CD4-positive, alpha-beta memory T cell (primary cell): ENCODE results near the gene GJB1. TPM values are rescaled to one million over a fixed set of nuclear protein-coding genes. Genes with fewer than 3 reads are reported as not detected.
"Not testable (repeated sequence)": the region's sequence is repeated elsewhere in the genome, so short reads cannot be mapped to it uniquely, and the experiment has no call there.

Experiments used
- CTCF ChIA-PET: fragments of 350-600 bp; sonication (Branson Sonifier 250); formaldehyde crosslinking; loops from one replicate; lab custom pipeline; 2021; ENCODE audit warnings: inconsistent platforms; ENCODE audit not compliant: partially characterized antibody; lab: Charles Lee
- POLR2A ChIA-PET: fragments of 350-600 bp; sonication (Branson Sonifier 250); formaldehyde crosslinking; loops from one replicate; lab custom pipeline; 2021; ENCODE audit not compliant: partially characterized antibody; lab: Charles Lee
- DNase-seq, 5 donors: peaks; one replicate each; pipeline versions ENCODE4 v3.0.0 to v3.0.0-alpha.2; 2020 to 2022; ENCODE audit warnings: mixed read lengths in 1 of 5
- H3K27ac ChIP-seq: one replicate; pipeline ENCODE4 v1.7.0; 2013; ENCODE audit warnings: low read depth, low read length
- H3K27me3 ChIP-seq: 2 replicates; pipeline ENCODE4 v1.7.0; 2013; ENCODE audit warnings: mild to moderate bottlenecking, low read length, moderate library complexity; ENCODE audit not compliant: insufficient read depth
- H3K36me3 ChIP-seq: 2 replicates; pipeline ENCODE4 v1.7.0; 2013; ENCODE audit warnings: mild to moderate bottlenecking, low read length, moderate library complexity; ENCODE audit not compliant: insufficient read depth
- H3K4me1 ChIP-seq: 2 replicates; pipeline ENCODE4 v1.7.0; 2013; ENCODE audit warnings: mild to moderate bottlenecking, low read length, moderate library complexity; ENCODE audit not compliant: insufficient read depth
- H3K4me3 ChIP-seq, 2 donors: one replicate each; pipeline ENCODE4 v1.7.0; 2013; ENCODE audit warnings: low read length in 2 of 2, mild to moderate bottlenecking in 1 of 2
- H3K9me3 ChIP-seq, 2 donors: one replicate each; pipeline ENCODE4 v1.7.0; 2013; ENCODE audit warnings: low read length in 2 of 2, control low read depth in 1 of 2; ENCODE audit not compliant: control insufficient read depth in 1 of 2
- H3K27ac Mint-ChIP-seq, 7 donors: one replicate each; pipeline ENCODE4 v1.8.0; 2020 to 2021; ENCODE audit warnings: mixed read lengths in 7 of 7, mild to moderate bottlenecking in 6 of 7, inconsistent platforms in 3 of 7, moderate library complexity in 3 of 7
- H3K27me3 Mint-ChIP-seq, 2 donors: one replicate each; pipeline ENCODE4 v1.8.0; 2020 to 2021; ENCODE audit warnings: mixed read lengths in 2 of 2
- H3K36me3 Mint-ChIP-seq, 2 donors: one replicate each; pipeline ENCODE4 v1.8.0; 2020 to 2021; ENCODE audit warnings: mixed read lengths in 2 of 2, inconsistent platforms in 1 of 2, mild to moderate bottlenecking in 1 of 2
- H3K4me1 Mint-ChIP-seq, 4 donors: one replicate each; pipeline ENCODE4 v1.8.0; 2020 to 2021; ENCODE audit warnings: mixed read lengths in 4 of 4, mild to moderate bottlenecking in 1 of 4
- H3K4me3 Mint-ChIP-seq, 8 donors: one replicate each; pipeline ENCODE4 v1.8.0; 2020 to 2021; ENCODE audit warnings: mixed read lengths in 8 of 8, mild to moderate bottlenecking in 7 of 8, moderate library complexity in 6 of 8, inconsistent platforms in 3 of 8
- H3K9me3 Mint-ChIP-seq, 8 donors: one replicate each; pipeline ENCODE4 v1.8.0; 2020 to 2021; ENCODE audit warnings: mixed read lengths in 8 of 8, mild to moderate bottlenecking in 5 of 8, inconsistent platforms in 3 of 8, moderate library complexity in 1 of 8
- intact Hi-C: fragments of 100-400 bp; cut with micrococcal nuclease; formaldehyde crosslinking; loops from one replicate; pipeline ENCODE4 v1.15.1; 2023
- polyA plus RNA-seq, 2 donors: library from polyadenylated mRNA; unstranded; fragments of 300-500 nt; fragmentation: Illumina TruSeq; gene quantifications; one replicate each; pipeline ENCODE4 v1.2.3, GENCODE V29; 2021
- total RNA-seq, 2 experiments: library from RNA; stranded (reverse); gene quantifications; one replicate each; pipeline ENCODE4 v1.2.3, GENCODE V29; 2021

GJB1 gene
- total RNA-seq (not detected), polyA plus RNA-seq (not detected)

- ChIA-PET CTCF (no interaction called here), POLR2A (no interaction called here)
- Histone ChIP-seq H3K27ac (no peak within 1 kb of the TSS), H3K9me3 (no peaks in the 10 kb centered on the region), H3K4me1 (no peaks in the 10 kb centered on the region), H3K27me3 (no peaks in the 10 kb centered on the region), H3K4me3 (no peak within 1 kb of the TSS), H3K36me3 (no peaks in the 10 kb centered on the region)
- Mint-ChIP-seq H3K4me1 (no peaks in the 10 kb centered on the region), H3K4me3 (no peak within 1 kb of the TSS), H3K27ac (no peak within 1 kb of the TSS), H3K27me3 (peaks cover 0 to 2% of the 10 kb centered on the region in 2 donors), H3K9me3 (no peaks in the 10 kb centered on the region), H3K36me3 (no peaks in the 10 kb centered on the region)
- DNase-seq = no peak
- intact Hi-C loops = no loop called here
Observed at GRCh38 chrX:71222929-71223328, at the start of gene GJB1. Gene GJB1 (plus strand): TSS chrX:71223224. CDS start chrX:71223708, 484 bp downstream.

GRCh38 chrX:71173440-71173839 is 49.6 kb upstream of the GJB1 start:
- ChIA-PET CTCF (interaction anchor here (1.0 kb wide), 1 partner anchor 15 kb away, joined by 4 read pairs; no protein-coding TSS in a partner anchor), POLR2A (interaction anchor here (1.1 kb wide), 1 partner anchor 73 kb away, joined by 3 read pairs; no protein-coding TSS in a partner anchor)
- peaks cover 0 to 23% (median 5%) of the 10 kb centered on the region in 4 donors for H3K4me1 Mint-ChIP-seq
- peaks cover 0 to 1% (median 0%) of the 10 kb centered on the region in 8 donors for H3K9me3 Mint-ChIP-seq
- H3K27ac ChIP-seq = no peak overlapping the region
- H3K27me3 ChIP-seq = no peaks in the 10 kb centered on the region
- H3K36me3 ChIP-seq = no peaks in the 10 kb centered on the region
- no peak for DNase-seq
- H3K4me1 ChIP-seq = no peaks in the 10 kb centered on the region
- peaks cover 0 to 22% of the 10 kb centered on the region in 2 donors for H3K36me3 Mint-ChIP-seq
- no peaks in the 10 kb centered on the region for H3K9me3 ChIP-seq
- H3K4me3 Mint-ChIP-seq = no peak overlapping the region
- no peak overlapping the region for H3K4me3 ChIP-seq
- no peaks in the 10 kb centered on the region for H3K27me3 Mint-ChIP-seq
- intact Hi-C loops = no loop called here
- no peak overlapping the region for H3K27ac Mint-ChIP-seq

- Histone ChIP-seq H3K4me1 (no peaks in the 10 kb centered on the region), H3K27me3 (no peaks in the 10 kb centered on the region), H3K9me3 (no peaks in the 10 kb centered on the region), H3K4me3 (no peak overlapping the region), H3K27ac (no peak overlapping the region), H3K36me3 (no peaks in the 10 kb centered on the region)
- Mint-ChIP-seq H3K9me3 (peaks cover 0 to 1% (median 0%) of the 10 kb centered on the region in 8 donors), H3K27me3 (no peaks in the 10 kb centered on the region), H3K36me3 (peaks cover 0 to 26% of the 10 kb centered on the region in 2 donors), H3K4me3 (no peak overlapping the region), H3K27ac (no peak overlapping the region), H3K4me1 (peaks cover 4 to 22% (median 8%) of the 10 kb centered on the region in 4 donors)
- intact Hi-C loops = no loop called here
- ChIA-PET POLR2A (no interaction called here), CTCF (no interaction called here)
- DNase-seq = no peak
Observed at GRCh38 chrX:71174795-71175194, 48.2 kb upstream of the GJB1 start.

- Mint-ChIP-seq H3K4me1 (peaks cover 5 to 15% (median 7%) of the 10 kb centered on the region in 4 donors), H3K27ac (no peak overlapping the region), H3K4me3 (no peak overlapping the region), H3K36me3 (peaks cover 0 to 26% of the 10 kb centered on the region in 2 donors), H3K9me3 (peaks cover 0 to 1% (median 0%) of the 10 kb centered on the region in 8 donors), H3K27me3 (no peaks in the 10 kb centered on the region)
- ChIA-PET CTCF (interaction anchor here (0.7 kb wide), 1 partner anchor 836 kb away, joined by 3 read pairs; no protein-coding TSS in a partner anchor), POLR2A (no interaction called here)
- Histone ChIP-seq H3K9me3 (no peaks in the 10 kb centered on the region), H3K4me3 (no peak overlapping the region), H3K27ac (no peak overlapping the region), H3K27me3 (no peaks in the 10 kb centered on the region), H3K4me1 (no peaks in the 10 kb centered on the region), H3K36me3 (no peaks in the 10 kb centered on the region)
- intact Hi-C loops = no loop called here
- DNase-seq = no peak
Observed at GRCh38 chrX:71175531-71175930, 47.5 kb upstream of the GJB1 start.

- no peaks in the 10 kb centered on the region for H3K4me1 ChIP-seq
- no peaks in the 10 kb centered on the region for H3K27me3 ChIP-seq
- Mint-ChIP-seq H3K36me3 (peaks cover 0 to 33% of the 10 kb centered on the region in 2 donors), H3K27me3 (no peaks in the 10 kb centered on the region), H3K4me3 (no peak overlapping the region), H3K9me3 (peaks cover 0 to 1% (median 0%) of the 10 kb centered on the region in 8 donors), H3K27ac (no peak overlapping the region), H3K4me1 (peaks cover 7 to 14% (median 12%) of the 10 kb centered on the region in 4 donors)
- H3K27ac ChIP-seq = no peak overlapping the region
- ChIA-PET POLR2A (interaction anchor here (1.4 kb wide), 1 partner anchor 76 kb away, joined by 3 read pairs; no protein-coding TSS in a partner anchor), CTCF (interaction anchor here (0.5 to 3.2 kb wide), 4 partner anchors 27 to 408 kb away, joined by 3 to 11 read pairs (median 4); no protein-coding TSS in a partner anchor)
- H3K36me3 ChIP-seq = no peaks in the 10 kb centered on the region
- H3K9me3 ChIP-seq = no peaks in the 10 kb centered on the region
- DNase-seq = no peak
- intact Hi-C loops = no loop called here
- no peak overlapping the region for H3K4me3 ChIP-seq
Observed at GRCh38 chrX:71177327-71177726, 45.7 kb upstream of the GJB1 start.

- no peak overlapping the region for H3K27ac ChIP-seq
- intact Hi-C loops = loop anchor here (1.0 to 2.0 kb wide), 4 partner anchors 50 to 410 kb away; no protein-coding TSS in a partner anchor
- H3K4me3 Mint-ChIP-seq = no peak overlapping the region
- peaks cover 0 to 29% of the 10 kb centered on the region in 2 donors for H3K36me3 Mint-ChIP-seq
- POLR2A ChIA-PET = interaction anchor here (1.4 kb wide), 2 partner anchors 17 to 78 kb away, joined by 3 read pairs; no protein-coding TSS in a partner anchor
- peak in 4 of 5 donors; percentile 39 to 54 (median 45) for DNase-seq
- CTCF ChIA-PET = interaction anchor here (1.3 to 4.9 kb wide), 10 partner anchors 12 to 728 kb away, joined by 3 to 31 read pairs (median 6); no protein-coding TSS in a partner anchor
- peak overlapping the region in 6 of 7 donors; percentile 14 to 86 (median 71) for H3K27ac Mint-ChIP-seq
- H3K9me3 ChIP-seq = no peaks in the 10 kb centered on the region
- H3K4me3 ChIP-seq = no peak overlapping the region
- no peaks in the 10 kb centered on the region for H3K27me3 Mint-ChIP-seq
- H3K4me1 Mint-ChIP-seq = peaks cover 5 to 23% (median 16%) of the 10 kb centered on the region in 4 donors
- H3K27me3 ChIP-seq = no peaks in the 10 kb centered on the region
- H3K4me1 ChIP-seq = peaks cover 8% of the 10 kb centered on the region
- peaks cover 0 to 1% (median 0%) of the 10 kb centered on the region in 8 donors for H3K9me3 Mint-ChIP-seq
- H3K36me3 ChIP-seq = no peaks in the 10 kb centered on the region
Observed at GRCh38 chrX:71178908-71179307, 44.1 kb upstream of the GJB1 start.

- intact Hi-C loops = loop anchor here (1.0 to 5.0 kb wide), 3 partner anchors 68 to 186 kb away; partner anchors contain the start of genes IL2RG, SNX12 and TAF1
- H3K27ac ChIP-seq = peak overlapping the region; percentile 85
- H3K9me3 Mint-ChIP-seq, H3K36me3 ChIP-seq, H3K27me3 Mint-ChIP-seq, H3K4me1 ChIP-seq, H3K4me3 ChIP-seq, H3K9me3 ChIP-seq, H3K27me3 ChIP-seq, DNase-seq: not testable (repeated sequence)
- H3K27ac Mint-ChIP-seq = peak overlapping the region in 5 of 7 donors; percentile 43 to 80 (median 66)
- ChIA-PET CTCF (interaction anchor here (0.7 to 4.9 kb wide), 6 partner anchors 43 to 411 kb away, joined by 3 to 31 read pairs (median 6); no protein-coding TSS in a partner anchor), POLR2A (interaction anchor here (1.0 to 4.0 kb wide), 8 partner anchors 16 to 185 kb away, joined by 4 to 67 read pairs (median 22); partner anchors contain the start of genes IL2RG, MED12, NONO and SNX12)
- peak overlapping the region in 5 of 8 donors; percentile 10 to 46 (median 30) for H3K4me3 Mint-ChIP-seq
- H3K4me1 Mint-ChIP-seq = peaks cover 5 to 23% (median 16%) of the 10 kb centered on the region in 4 donors
- peaks cover 0 to 24% of the 10 kb centered on the region in 2 donors for H3K36me3 Mint-ChIP-seq
Observed at GRCh38 chrX:71180579-71181265, 42.3 kb upstream of the GJB1 start.
